Fibroblast of the aortic adventitia (primary cell): ENCODE measurements around the gene MPPED2. TPM values are rescaled to one million over a fixed set of nuclear protein-coding genes. Genes with fewer than 3 reads are reported as not detected.

ENCODE experiments used
- DNase-seq: peaks from one replicate; pipeline ENCODE4 v3.0.0-alpha.2; 2010; ENCODE audit warnings: low read depth
- H3K4me3 ChIP-seq: 2 replicates; pipeline ENCODE4 v1.5.1; 2011; ENCODE audit warnings: low read depth, mild to moderate bottlenecking, control low read depth, low read length, moderate library complexity
- total RNA-seq: library from RNA; depleted of rRNA; stranded (reverse); fragments of >200 nt; gene quantifications from 2 replicates; pipeline ENCODE4 v1.2.3, GENCODE V29; 2012; ENCODE audit warnings: low replicate concordance
- TF ChIP-seq, protein P1 (sequence below): IDR thresholded peaks from 2 replicates; pipeline ENCODE4 v1.5.1; 2011; ENCODE audit warnings: mild to moderate bottlenecking, low read length, control low read depth, inconsistent platforms; ENCODE audit not compliant: insufficient read depth

MPPED2 gene
- total RNA-seq, 1 donor, result 0.18 TPM

DNA sequence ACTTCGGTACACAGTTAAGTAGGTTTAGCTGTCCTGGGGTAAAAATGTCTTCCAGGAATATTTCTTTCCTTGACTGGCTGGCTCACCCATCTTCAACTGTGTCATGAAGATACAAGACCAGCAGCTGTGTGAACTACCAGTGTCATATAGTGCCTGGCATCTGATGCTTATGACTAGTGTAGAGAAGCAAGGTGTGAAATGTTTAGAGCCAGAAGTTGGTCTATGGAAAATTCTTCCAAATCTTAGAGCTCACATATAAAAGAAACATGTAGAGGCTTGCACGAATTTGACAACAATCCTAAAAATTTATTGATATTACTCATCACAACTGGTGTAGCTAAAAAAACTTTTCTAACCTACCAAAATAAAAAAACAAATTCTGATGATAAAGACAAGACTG is 208.8 kb downstream of the MPPED2 start:
- TF ChIP-seq, protein P1, sequence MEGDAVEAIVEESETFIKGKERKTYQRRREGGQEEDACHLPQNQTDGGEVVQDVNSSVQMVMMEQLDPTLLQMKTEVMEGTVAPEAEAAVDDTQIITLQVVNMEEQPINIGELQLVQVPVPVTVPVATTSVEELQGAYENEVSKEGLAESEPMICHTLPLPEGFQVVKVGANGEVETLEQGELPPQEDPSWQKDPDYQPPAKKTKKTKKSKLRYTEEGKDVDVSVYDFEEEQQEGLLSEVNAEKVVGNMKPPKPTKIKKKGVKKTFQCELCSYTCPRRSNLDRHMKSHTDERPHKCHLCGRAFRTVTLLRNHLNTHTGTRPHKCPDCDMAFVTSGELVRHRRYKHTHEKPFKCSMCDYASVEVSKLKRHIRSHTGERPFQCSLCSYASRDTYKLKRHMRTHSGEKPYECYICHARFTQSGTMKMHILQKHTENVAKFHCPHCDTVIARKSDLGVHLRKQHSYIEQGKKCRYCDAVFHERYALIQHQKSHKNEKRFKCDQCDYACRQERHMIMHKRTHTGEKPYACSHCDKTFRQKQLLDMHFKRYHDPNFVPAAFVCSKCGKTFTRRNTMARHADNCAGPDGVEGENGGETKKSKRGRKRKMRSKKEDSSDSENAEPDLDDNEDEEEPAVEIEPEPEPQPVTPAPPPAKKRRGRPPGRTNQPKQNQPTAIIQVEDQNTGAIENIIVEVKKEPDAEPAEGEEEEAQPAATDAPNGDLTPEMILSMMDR, result no peak
- no peak for DNase-seq
- H3K4me3 ChIP-seq, result no peak overlapping the region

DNA sequence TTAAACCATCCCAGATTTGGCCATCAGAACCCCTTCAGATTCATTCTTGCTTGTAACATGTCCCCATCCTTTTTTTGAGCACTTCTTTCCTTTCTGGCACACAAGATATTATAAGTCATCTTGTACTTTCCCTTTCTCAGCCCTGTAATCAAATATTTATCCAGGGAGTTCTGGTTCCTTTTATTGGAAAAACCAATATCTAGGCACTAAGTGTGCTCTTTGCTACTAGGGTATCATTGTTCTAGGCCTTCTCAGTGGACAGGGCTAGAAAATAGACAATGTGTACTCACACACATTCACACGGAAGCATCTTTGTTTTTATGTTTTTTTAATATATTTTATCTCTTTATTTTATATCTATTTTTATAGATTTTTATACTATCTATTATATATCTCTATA is 216.0 kb downstream of the MPPED2 start:
- DNase-seq, result no peak
- H3K4me3 ChIP-seq, result no peak overlapping the region
- TF ChIP-seq, protein P1, result no peak

DNA sequence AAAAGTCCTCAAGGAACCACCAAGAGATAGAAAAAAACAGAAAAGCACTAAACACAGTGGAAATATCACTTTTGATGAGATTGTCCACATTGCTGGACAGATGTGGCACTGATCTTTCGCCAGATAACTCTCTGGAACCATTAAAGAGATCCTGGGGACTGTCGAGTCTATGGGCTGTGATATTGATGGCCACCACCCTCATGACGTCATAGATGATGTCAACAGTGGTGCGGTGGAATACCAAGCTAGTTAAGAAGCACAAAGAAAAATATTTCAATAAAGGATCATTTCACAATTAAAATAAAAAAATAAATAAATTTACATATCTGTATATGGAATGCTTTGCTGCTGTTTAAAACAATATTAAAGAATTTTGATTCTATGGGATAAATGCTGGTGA is 217.8 kb downstream of the MPPED2 start:
- no peak for DNase-seq
- H3K4me3 ChIP-seq, result no peak overlapping the region
- TF ChIP-seq, protein P1, result no peak

DNA sequence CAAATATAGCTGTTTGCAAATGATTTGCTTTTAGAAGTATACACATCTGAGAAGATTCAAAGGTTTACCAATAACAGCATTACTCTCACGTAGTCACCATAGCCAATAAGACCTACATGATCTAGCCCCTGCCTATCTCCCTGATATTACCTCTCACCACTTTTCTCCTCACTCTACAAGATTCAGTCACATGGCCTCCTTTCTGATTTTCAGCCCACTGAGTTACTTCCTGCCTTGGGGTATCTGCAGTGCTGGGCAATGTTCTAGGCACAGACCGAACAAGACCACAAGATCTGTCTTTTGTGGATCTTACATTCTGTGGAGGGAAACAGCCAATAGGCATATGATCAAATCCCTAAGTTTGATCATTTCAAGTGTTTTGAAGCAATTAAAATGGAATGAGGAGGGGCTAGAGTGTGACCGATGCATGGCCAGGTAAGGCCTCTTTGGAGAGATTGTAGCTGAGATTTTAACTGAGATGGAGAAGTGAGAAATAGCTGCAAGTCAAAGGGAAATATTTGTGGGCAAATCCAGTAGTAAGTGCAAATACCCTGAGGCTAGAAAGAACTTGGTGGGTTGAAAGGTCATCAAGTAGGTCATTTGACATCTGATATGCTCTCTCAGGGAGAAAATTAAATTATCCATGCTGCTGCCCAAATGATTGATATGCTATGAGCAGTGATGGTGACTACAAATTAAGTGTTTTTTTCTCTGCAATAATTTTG is 220.2 kb downstream of the MPPED2 start:
- DNase-seq, result no peak
- TF ChIP-seq, protein P1, result no peak
- H3K4me3 ChIP-seq, result no peak overlapping the region

DNA sequence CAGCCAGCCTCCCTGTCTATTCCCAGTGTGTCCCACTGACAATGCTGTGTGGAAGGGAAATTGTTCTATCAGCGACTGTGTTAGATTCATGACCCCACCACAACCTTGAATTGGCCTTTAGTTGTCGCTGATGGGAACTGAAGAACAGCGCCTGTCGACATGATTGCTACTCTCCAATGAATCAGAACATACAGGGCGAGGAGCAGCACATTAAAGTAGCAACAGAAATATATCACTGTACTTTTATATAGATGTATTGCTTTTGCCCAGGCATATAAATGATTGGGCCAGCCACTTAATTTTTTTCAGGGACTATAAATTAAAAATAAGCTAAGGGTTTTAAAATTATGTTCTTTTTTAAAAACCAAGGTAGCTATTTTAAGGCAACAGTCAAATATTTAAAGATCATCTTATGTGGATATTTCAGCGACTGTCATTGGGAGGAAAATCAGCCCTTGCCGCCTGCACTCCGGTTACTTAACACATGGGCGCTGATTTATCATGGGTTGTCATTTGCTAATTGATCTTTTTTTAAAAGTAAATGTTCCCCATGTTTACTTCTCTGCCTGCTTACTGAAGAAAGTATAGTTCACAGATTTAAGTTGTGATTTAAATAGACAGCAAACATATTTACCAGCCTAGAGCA is 221.2 kb downstream of the MPPED2 start:
- no peak overlapping the region for H3K4me3 ChIP-seq
- TF ChIP-seq, protein P1, result no peak
- DNase-seq, result no peak

DNA sequence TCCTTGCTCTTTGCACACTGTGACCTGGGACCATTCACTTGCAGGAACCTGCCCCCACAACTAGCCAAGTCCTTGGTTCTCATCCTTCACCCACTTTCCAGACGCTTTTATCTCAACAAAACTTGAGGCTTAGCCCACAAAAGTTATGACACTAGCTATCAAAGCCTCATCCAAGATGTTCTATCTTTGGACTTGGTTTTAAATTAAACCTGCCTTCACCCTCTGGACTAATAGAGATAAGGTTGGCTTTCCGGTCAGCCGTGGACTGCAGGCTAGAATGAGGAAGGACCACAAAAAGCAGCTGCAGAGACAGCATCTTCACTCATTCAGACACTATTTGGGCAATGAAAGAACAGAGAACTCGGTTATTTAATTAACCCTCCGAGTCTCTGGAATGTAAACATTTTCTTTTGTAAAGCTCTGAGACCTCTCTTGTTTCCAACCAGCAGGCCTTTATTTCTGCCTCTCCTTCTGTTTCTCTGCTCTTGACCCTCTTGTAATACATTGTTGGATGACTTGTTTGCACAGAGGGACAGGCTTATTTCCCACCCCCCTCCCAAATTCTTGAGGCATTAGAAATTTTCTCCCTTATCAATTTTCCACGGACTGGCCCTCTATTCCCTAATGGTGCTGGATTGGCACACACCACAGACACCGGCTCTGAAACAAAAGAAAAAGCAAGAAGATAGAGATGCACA is 221.9 kb downstream of the MPPED2 start:
- DNase-seq, result no peak
- TF ChIP-seq, protein P1, result no peak

More for the DNA sequence above, 221.9 kb downstream of the MPPED2 start:
- no peak overlapping the region for H3K4me3 ChIP-seq
